Activated CD4-positive, CD25-positive, alpha-beta regulatory T cell treated with anti-CD3 and anti-CD28 coated beads, Interleukin-2, amount 50 U/mL, for 24 hours (primary cell): ENCODE measurements around the gene FAT4.

Experiments used
- ATAC-seq, 2 donors: fragments of 150-1000 bp; cut with Tn5 transposase; one replicate each; pipeline ENCODE4 v1.10.0; 2021; ENCODE audit warnings: mild to moderate bottlenecking in 1 of 2, moderate library complexity in 1 of 2

Gene FAT4

GRCh38 chr4:125314676-125315575 lies at the start of gene FAT4:
FAT4 (plus strand) TSS chr4:125314955; CDS start chr4:125316412, 1,457 bp downstream.
- ATAC-seq, result peak; percentile 62 to 73

GRCh38 chr4:125265846-125266245 lies 48.9 kb upstream of the FAT4 start:
- ATAC-seq, result no peak

- ATAC-seq, result no peak
Measured at GRCh38 chr4:125266901-125267604, 47.7 kb upstream of the FAT4 start.

GRCh38 chr4:125267630-125268029 lies 47.1 kb upstream of the FAT4 start:
- ATAC-seq, result no peak

- no peak for ATAC-seq
Measured at GRCh38 chr4:125268068-125268755, 46.5 kb upstream of the FAT4 start.

- ATAC-seq, result no peak
Measured at GRCh38 chr4:125276811-125277210, 37.9 kb upstream of the FAT4 start.

- ATAC-seq, result no peak
Measured at GRCh38 chr4:125277790-125278189, 37.0 kb upstream of the FAT4 start.

GRCh38 chr4:125280892-125281403 lies 33.8 kb upstream of the FAT4 start:
- no peak for ATAC-seq

- ATAC-seq, result no peak
Measured at GRCh38 chr4:125283707-125284279, 31.0 kb upstream of the FAT4 start.

- no peak for ATAC-seq
Measured at GRCh38 chr4:125297116-125297515, 17.6 kb upstream of the FAT4 start.

GRCh38 chr4:125303058-125303457 lies 11.7 kb upstream of the FAT4 start:
- no peak for ATAC-seq

- ATAC-seq, result no peak
Measured at GRCh38 chr4:125303821-125304220, 10.9 kb upstream of the FAT4 start.

GRCh38 chr4:125306112-125306511 lies 8.6 kb upstream of the FAT4 start:
- no peak for ATAC-seq

- no peak for ATAC-seq
Measured at GRCh38 chr4:125306533-125306932, 8.2 kb upstream of the FAT4 start.

GRCh38 chr4:125311503-125311902 lies 3.3 kb upstream of the FAT4 start:
- ATAC-seq, result no peak

GRCh38 chr4:125313497-125313896 lies 1.3 kb upstream of the FAT4 start:
- no peak for ATAC-seq

GRCh38 chr4:125313989-125314667 lies 627 bp upstream of the FAT4 start:
- no peak for ATAC-seq

GRCh38 chr4:125315576-125316400 lies 1.0 kb downstream of the FAT4 start:
- ATAC-seq, result no peak

- no peak for ATAC-seq
Measured at GRCh38 chr4:125316401-125316790, 1.6 kb downstream of the FAT4 start.

- no peak for ATAC-seq
Measured at GRCh38 chr4:125316791-125317524, 2.2 kb downstream of the FAT4 start.

- no peak for ATAC-seq
Measured at GRCh38 chr4:125317525-125317877, 2.7 kb downstream of the FAT4 start.
